Suprapubic skin (tissue), 4 donors: ENCODE measurements around the gene SOWAHB.

Experiments
- EP300 ChIP-seq: sonication (generic); formaldehyde crosslinking; IDR thresholded peaks from one replicate; pipeline ENCODE4 v1.6.1; 2017; ENCODE audit warnings: antibody characterized with exemption
- POLR2A ChIP-seq, 2 donors: fragments of 450-650 bp; IDR thresholded peaks; one replicate each; pipeline ENCODE4 v1.6.1; 2017; ENCODE audit warnings: antibody characterized with exemption in 2 of 2, mild to moderate bottlenecking in 2 of 2, moderate library complexity in 2 of 2
- POLR2AphosphoS5 ChIP-seq, 3 donors: sonication (generic); formaldehyde crosslinking; IDR thresholded peaks; one replicate each; pipeline ENCODE4 v1.6.1; 2017; ENCODE audit warnings: antibody characterized with exemption in 3 of 3
- TF ChIP-seq, protein P1 (sequence below), 2 donors: fragments of 200-600 bp in 1 of 2; fragments of 450-650 bp in 1 of 2; sonication (generic) in 1 of 2; IDR thresholded peaks; one replicate each; pipeline ENCODE4 v1.5.1; 2016 to 2019; ENCODE audit warnings: antibody characterized with exemption in 2 of 2, mild to moderate bottlenecking in 1 of 2, moderate library complexity in 1 of 2

GRCh38 chr4:76895619-76896018, 2.3 kb downstream of the SOWAHB start:
- TF ChIP-seq, protein P1, sequence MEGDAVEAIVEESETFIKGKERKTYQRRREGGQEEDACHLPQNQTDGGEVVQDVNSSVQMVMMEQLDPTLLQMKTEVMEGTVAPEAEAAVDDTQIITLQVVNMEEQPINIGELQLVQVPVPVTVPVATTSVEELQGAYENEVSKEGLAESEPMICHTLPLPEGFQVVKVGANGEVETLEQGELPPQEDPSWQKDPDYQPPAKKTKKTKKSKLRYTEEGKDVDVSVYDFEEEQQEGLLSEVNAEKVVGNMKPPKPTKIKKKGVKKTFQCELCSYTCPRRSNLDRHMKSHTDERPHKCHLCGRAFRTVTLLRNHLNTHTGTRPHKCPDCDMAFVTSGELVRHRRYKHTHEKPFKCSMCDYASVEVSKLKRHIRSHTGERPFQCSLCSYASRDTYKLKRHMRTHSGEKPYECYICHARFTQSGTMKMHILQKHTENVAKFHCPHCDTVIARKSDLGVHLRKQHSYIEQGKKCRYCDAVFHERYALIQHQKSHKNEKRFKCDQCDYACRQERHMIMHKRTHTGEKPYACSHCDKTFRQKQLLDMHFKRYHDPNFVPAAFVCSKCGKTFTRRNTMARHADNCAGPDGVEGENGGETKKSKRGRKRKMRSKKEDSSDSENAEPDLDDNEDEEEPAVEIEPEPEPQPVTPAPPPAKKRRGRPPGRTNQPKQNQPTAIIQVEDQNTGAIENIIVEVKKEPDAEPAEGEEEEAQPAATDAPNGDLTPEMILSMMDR (IDR thresholded peaks at IDR 0.05), result no peak
- TF ChIP-seq POLR2A (IDR thresholded peaks at IDR 0.05) (no peak), EP300 (no peak), POLR2AphosphoS5 (IDR thresholded peaks at IDR 0.05) (no peak)
